GM23248 (cell line): ENCODE results near the gene HSD11B1L.

Experiments used
- EZH2 ChIP-seq: fragments of 200-600 bp; sonication (generic); IDR thresholded peaks from 2 replicates; pipeline ENCODE4 v1.6.1; 2018; ENCODE audit warnings: antibody characterized with exemption, mild to moderate bottlenecking; ENCODE audit not compliant: insufficient read depth, poor library complexity, severe bottlenecking
- EZH2phosphoT487 ChIP-seq: fragments of 200-600 bp; sonication (generic); IDR thresholded peaks from 2 replicates; pipeline ENCODE4 v1.6.1; 2018; ENCODE audit warnings: antibody characterized with exemption, moderate library complexity, mild to moderate bottlenecking, low read depth; ENCODE audit not compliant: insufficient read depth

GRCh38 chr19:5652261-5652660, 28.6 kb upstream of the HSD11B1L start:
- TF ChIP-seq EZH2phosphoT487 (no peak), EZH2 (no peak)
